AG10803 (cell line): ENCODE data around the gene AIFM2.
"Not testable (repeated sequence)": the region's sequence is repeated elsewhere in the genome, so short reads cannot be mapped to it uniquely, and the experiment has no call there.

ENCODE experiments used
- DNase-seq: peaks from one replicate; pipeline ENCODE4 v3.0.0; 2010; ENCODE audit warnings: low read depth
- H3K4me3 ChIP-seq: 2 replicates; pipeline ENCODE4 v1.5.1; 2011; ENCODE audit warnings: mild to moderate bottlenecking, low read length, control low read depth
- CTCF ChIP-seq: conservative IDR thresholded peaks from 2 replicates; pipeline ENCODE4 v1.5.1; 2011; ENCODE audit warnings: mild to moderate bottlenecking, low read length, control low read depth, inconsistent platforms

Gene AIFM2

GRCh38 chr10:70084189-70084588, 48.4 kb downstream of the AIFM2 start:
- DNase-seq = no peak
- no peak overlapping the region for H3K4me3 ChIP-seq
- TF ChIP-seq CTCF = no peak

- DNase-seq = peak; percentile 17
- H3K4me3 ChIP-seq = not testable (repeated sequence)
These were observed 51.8 kb downstream of the AIFM2 start for GRCh38 chr10:70080789-70081188.

- DNase-seq = no peak
- TF ChIP-seq CTCF = no peak
- H3K4me3 ChIP-seq = no peak overlapping the region
These were observed 53.7 kb downstream of the AIFM2 start for GRCh38 chr10:70078937-70079336.

- TF ChIP-seq CTCF = no peak
- H3K4me3 ChIP-seq = no peak overlapping the region
- DNase-seq = no peak
These were observed 54.3 kb downstream of the AIFM2 start for GRCh38 chr10:70078329-70078728.

GRCh38 chr10:70074971-70075370, 57.7 kb downstream of the AIFM2 start:
- no peak overlapping the region for H3K4me3 ChIP-seq
- no peak for DNase-seq
- no peak for TF ChIP-seq CTCF

- DNase-seq = peak; percentile 8
- H3K4me3 ChIP-seq = no peak overlapping the region
- no peak for TF ChIP-seq CTCF
These were observed 58.5 kb downstream of the AIFM2 start for GRCh38 chr10:70074165-70074564.

- TF ChIP-seq CTCF = no peak
- no peak for DNase-seq
- no peak overlapping the region for H3K4me3 ChIP-seq
These were observed 61.8 kb downstream of the AIFM2 start for GRCh38 chr10:70070834-70071233.

- no peak for DNase-seq
- TF ChIP-seq CTCF = no peak
- no peak overlapping the region for H3K4me3 ChIP-seq
These were observed 63.3 kb downstream of the AIFM2 start for GRCh38 chr10:70069346-70069745.
